GM15510 (cell line): ENCODE results near the gene SYT8.

ENCODE experiments used
- POLR2A ChIP-seq: IDR thresholded peaks from 3 replicates; pipeline ENCODE4 v1.6.1; 2011; ENCODE audit warnings: borderline replicate concordance; ENCODE audit not compliant: insufficient read length; ENCODE audit errors: extremely low read depth

The SYT8 gene

DNA sequence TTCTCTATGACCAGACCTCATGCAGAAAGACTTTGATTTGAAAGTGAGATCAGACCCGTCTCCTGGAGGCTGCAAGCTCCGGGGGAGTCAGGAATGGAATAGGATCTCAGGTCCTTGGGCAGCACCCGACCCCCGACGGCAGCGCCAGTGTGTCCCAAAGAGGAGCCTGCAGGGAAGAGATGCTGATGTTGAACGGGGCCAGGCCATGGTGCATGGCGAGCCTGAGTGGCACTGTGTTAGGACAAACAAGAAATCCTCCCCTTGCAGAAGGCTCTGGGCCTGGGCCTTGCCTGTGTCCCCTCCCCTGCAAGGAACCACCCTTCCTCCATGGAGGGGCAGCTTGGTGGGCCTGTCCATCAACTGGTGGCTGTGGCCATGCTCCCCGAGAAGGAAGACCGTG, 20.1 kb upstream of the SYT8 start:
- TF ChIP-seq POLR2A, result no peak

DNA sequence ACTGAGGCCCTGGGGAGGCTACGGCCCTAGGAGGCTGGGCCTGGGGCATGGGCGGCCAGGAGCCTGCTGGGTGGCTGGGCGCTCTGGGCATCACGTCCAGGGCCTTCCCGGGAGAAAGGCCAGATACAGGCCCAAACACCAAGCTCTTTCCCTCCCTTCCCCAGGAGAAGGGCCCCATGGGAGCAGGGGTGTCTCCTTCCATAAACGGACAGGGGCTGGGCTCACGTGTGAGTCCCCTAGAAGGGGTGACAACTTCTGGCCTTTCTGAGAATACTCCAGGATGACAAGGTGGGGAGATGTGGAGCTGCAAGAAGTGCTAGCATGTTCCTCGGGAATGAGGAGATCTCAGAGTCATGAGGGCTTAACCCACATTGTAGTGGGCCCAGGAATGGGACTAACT, 19.5 kb upstream of the SYT8 start:
- TF ChIP-seq POLR2A, result no peak

DNA sequence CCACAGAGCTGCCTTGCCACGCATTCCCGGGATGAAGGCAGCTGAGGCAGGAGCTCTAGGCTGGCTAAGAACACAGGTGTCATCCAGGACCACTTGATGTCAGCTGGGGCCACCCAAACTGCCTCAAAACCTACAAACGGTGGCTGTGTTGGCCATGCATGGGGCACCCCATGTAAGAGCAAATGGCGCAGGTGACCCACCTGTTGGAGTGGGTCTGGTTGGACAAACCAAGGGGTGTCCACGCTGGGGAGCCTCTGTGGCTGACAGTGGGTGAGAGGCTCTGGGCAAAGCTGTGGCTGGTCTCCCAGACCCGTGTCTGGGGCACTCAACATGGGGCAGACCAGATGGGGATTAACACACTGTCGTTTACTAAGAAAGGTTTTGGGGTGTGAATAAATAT, 19.0 kb upstream of the SYT8 start:
- TF ChIP-seq POLR2A, result no peak

DNA sequence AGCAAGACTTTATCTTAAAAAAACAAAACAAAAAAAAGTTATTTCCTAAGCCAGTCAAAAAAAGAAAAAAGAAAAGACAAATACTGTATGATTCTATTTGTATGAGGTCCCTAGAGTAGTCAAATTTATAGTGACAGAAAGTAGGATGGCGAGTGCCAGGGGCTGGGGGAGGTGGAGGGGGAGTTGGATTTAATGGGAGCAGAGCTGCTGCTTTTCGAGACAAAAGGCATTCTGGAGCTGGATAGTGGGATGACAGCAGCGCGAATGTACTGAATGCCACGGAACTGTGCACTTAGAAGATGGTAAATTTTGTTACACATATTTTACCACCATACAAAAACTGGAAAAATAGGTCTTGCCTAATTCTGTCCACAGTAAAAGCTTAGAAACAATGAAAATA, 17.8 kb upstream of the SYT8 start:
- TF ChIP-seq POLR2A, result no peak

DNA sequence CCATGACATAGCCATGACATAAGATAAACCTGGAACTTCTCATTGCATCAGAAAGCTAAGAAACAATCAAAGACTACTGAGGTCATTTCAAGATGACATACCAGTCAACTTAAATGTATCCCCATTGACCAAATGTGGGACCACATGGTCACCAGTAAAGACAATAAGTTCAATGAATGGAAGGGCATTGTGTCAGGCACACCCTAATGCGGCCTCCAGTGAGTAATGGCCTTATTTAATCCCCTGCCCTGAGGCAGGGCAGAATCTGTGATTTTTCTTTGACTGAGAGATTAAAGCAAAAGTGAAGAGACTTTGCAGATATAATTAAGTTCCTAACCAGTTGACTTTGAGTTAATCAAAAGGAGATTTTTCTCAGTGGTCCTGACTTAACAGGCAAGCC, 17.3 kb upstream of the SYT8 start:
- TF ChIP-seq POLR2A, result no peak

DNA sequence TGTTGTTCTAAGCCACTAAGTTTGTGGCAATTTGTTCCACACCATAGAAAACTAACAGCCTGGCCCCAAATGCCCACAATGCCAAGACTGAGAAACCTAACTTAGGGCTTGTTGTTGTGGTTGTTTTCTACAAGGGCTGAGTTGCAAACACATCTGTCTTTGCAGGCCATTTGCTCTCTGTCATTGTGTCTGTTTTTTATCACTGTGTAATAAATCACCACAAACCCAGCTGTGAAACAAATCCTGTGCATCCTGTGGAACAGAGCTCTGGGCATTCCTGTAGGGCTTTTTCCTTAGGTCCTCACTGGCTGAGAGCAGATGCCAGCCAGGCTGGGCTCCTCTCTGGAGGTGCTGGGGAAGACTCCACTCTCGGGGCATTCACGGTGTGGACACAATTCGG, 15.7 kb upstream of the SYT8 start:
- no peak for TF ChIP-seq POLR2A

DNA sequence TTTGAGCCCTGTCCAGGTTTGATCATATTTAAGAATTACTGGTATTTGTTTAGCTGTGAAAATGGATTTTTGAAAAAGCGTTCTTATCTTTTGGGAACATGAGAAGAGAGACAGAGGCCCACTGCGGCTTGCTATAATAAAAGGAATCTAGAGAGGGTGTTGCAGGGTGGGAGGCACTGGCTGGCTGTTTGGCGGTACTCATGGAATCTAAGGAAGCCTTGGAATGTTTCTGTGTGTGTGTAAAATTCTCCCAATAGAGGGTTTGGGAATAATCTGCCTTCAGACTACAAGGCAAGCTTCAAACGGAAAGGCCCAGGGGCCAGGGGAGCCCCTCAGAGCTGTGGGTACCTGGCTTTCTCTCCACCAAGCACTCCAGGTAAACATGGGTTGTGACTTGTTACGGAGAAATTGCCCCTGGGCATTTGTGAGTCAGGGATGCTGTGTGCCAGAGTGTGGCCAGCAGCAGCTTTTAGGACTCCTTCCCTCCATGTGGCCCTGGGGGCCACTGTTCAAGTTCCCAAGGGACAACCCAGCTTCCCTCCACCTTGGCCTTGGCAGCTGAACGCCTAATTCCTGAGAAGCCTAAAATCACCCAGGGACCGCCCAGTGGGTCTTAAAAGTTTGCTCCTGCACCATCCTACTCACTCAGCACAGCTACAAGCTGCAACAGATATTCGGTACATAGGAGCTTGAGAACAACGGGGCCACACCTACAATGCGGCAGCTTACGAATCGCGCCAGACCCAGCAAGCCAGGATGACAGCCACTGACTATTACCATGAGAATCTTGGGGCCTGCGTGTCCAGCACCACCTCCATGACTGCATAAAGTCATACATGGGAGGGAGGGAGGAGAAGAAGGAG, 14.1 kb upstream of the SYT8 start:
- no peak for TF ChIP-seq POLR2A

DNA sequence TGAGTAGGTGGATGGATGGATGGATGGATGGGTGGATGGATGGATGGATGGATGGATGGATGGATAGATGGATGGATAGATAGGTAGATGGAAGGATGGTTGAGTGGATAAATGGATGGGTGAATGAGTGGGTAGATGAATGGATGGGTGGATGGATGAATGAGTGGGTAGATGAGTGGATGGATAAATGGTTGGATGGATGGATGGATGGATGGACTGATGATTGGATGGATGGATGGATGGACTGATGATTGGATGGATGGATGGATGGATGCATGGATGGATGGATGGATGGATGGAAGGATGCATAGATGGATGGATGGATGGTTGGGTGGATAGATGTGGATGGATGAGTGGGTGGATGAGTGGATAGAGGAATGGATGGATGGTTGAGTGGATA, 13.2 kb upstream of the SYT8 start:
- TF ChIP-seq POLR2A, result no peak

DNA sequence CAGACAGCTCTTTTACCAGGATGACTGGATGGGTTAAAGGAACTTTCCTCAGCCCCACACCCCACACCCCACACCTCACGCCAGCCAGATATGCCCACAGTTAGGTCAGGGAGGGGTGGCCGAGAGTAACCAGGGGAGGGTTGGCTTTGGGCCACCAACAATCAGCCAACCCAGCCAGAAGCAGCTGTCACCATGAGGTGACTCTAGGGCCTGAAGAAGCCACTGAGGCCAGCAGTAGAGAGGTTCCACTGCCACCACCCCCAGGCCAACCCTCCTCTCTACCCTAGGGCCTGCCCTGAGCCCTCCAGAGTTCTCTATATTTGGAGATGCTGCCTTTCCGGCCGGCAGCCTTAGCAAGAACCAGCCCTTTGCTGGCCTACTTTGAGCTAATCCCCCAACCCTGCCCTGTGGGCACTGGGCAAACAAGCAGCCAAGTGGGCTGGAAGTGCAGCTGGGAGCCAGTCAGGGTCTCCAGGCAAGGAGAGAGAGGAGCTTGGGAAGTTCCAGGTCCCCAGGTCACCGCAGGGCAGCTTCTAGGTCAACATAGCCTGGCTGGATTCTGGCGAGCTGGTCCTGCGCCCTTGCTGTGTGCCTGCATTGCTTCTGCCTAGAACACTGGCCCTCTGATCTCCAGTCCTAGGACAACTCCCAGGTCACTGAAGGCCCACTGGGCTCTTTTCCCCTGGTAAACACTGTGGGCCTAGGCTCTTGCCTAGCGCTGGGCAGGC, 12.0 kb upstream of the SYT8 start:
- TF ChIP-seq POLR2A, result no peak

DNA sequence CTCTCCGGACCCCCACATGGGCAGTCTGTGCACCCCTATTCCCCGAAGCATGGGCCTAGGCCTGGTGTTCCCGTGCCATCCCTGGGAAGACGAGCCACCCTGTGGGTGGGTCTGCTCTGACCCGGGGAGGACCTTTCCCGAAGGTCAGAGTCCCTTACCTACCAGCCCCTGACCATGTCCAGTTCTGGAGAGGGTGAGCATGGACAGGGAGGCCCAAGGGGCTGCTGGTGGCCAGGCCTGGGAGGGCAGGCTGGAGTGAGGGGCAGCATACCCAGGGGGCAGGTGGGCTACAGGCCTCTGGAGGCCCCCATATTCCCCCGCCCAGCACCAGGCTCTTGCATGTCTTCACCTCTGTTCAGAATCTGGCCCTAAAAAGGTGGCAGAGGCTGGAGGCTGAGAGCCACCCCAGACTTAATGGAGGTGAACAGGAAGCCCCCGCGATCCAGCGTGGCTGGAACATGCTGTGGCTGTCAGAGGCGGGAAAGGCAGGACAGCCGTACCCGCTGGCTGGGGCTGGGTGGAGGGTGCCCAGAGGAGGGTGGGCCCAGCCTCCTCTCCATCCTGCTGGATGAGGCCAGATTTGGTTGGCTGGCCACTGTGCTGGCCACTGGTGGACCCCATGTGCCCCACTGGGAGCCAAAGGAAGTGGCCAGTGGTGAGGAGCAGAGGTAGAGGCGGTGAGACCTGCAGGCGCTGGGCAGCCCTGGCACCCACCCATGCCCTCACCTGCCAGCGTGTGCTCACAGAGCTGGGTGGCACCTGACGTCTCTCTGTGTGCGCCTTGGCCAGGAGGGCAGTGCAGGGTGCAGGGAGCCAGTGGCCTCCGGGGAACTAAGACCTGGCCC, 11.2 kb upstream of the SYT8 start:
- no peak for TF ChIP-seq POLR2A

DNA sequence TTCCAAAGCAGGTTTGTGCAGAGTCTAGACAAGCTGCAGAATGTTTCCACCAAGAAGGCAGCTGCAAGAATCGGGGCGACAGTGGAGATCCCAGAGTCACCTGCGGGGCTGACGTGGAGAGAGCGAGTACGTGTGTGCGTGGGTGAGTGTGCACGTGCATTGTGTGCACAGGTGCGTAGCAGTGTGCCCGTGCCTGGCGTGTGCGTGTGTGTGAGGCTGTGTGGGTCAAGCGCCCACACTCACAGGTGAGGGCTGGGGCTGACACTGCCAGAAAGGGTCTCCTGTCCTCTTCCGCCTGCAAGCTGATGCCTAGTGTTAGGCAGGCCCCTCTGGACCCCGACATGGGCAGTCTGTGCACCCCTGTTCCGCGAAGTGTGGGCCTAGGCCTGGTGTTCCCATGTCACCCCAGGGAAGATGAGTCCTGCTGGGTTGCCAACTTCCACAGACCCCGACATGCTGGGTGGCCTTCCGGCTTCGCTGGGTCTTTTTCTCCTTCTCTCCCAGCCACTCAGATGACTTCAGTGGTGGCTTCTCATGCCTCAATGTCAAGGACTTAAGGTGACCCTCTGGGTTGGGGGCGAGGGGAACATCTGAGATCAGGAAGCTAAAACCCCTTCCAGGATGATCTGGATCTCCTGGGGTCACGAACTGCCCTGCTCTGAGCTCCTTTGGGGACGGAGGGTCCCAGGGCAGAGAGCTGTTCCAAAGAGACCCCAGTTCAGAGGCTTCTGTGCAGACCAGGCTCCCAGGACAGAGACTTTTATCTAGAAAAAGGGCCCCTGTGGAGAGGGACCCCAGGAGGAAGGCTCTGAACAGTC, 10.4 kb upstream of the SYT8 start:
- no peak for TF ChIP-seq POLR2A

DNA sequence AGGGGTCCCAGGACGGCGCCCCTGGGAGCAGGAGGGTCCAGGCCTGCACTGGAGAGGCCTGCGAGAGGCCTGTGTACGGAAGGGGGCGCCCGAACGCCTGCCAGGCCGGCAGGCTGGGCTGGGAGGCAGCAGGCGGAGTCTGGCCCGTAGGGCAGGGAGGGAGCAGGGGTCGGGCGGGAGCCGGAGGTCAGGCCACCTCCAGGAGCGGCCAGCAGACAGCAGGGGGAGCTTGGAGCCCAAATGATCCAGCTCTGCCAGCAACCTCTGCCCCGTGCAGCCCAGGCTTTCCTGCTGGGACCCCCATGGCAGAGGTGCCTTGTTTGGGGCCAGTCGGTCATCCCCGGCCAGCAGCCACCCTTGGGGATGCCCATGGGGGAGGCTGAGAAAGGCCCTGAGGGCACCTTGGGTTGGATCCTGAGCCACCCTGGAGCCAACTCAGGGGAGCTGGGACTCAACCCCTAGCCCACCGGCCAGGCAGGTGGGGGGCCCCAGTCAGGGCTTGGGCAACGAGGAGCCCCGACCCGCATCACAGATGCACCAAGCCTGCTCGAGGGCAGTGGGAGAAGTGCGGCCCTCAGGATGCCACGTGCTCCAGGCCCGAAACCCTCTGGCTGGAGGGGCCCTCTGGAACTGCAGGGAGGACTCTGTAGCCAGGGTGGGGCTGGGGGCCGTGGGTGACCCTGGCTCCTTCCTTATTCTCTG, 9.6 kb upstream of the SYT8 start:
- no peak for TF ChIP-seq POLR2A

DNA sequence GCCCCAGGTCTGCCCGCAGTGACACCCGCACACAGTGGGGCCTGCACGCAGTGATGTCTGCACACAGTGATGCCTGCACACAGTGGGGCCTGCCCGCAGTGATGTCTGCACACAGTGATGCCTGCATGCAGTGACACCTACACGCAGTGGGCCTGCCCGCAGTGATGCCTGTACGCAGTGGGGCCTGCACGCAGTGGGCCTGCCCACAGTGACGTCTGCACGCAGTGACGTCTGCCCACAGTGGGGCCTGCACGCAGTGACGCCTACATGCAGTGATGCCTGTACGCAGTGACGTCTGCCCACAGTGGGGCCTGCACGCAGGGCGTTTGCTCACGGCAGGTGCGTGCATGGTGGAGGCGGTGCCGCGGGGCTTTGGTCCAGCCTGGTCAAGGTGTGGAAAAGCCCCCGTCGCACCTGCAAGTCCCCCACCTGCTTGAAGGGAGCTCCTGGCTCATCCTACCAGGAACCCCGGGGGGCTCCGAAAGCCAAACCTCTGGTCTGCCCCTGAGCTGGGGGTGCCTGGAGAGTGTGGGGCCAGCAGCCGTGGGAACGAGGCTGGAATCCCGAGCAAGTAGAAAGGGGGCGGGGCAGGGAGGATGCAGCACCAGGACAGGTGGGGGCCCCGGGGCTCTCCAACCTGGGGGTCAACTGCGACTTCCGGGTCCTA, 8.9 kb upstream of the SYT8 start:
- TF ChIP-seq POLR2A, result no peak
